Umbilical cord (tissue), 2 donors: ENCODE data around the gene RRAD. TPM values are rescaled to one million over a fixed set of nuclear protein-coding genes. Genes with fewer than 3 reads are reported as not detected.

Experiments used
- DNase-seq: peaks from one replicate; pipeline ENCODE4 v3.0.0-alpha.2; 2015; ENCODE audit warnings: low spot score
- total RNA-seq: library from RNA; depleted of rRNA; stranded (reverse); fragments of >200 nt; gene quantifications from one replicate; pipeline ENCODE4 v1.2.3, GENCODE V29; 2014; ENCODE audit warnings: low replicate concordance; ENCODE audit not compliant: insufficient read depth

The RRAD gene
- total RNA-seq, 1 donor from 2014 or later = 19.0 TPM

GRCh38 chr16:66934138-66934838, 9.0 kb upstream of the RRAD start, which contains the start of gene CIAO2B:
Gene CIAO2B, minus strand, starts transcription at chr16:66934402. Its CDS starts 38 bp downstream, at chr16:66934364.
- DNase-seq = peak; percentile 85

- no peak for DNase-seq
Observed at GRCh38 chr16:66933776-66934137, 8.4 kb upstream of the RRAD start.

DNA sequence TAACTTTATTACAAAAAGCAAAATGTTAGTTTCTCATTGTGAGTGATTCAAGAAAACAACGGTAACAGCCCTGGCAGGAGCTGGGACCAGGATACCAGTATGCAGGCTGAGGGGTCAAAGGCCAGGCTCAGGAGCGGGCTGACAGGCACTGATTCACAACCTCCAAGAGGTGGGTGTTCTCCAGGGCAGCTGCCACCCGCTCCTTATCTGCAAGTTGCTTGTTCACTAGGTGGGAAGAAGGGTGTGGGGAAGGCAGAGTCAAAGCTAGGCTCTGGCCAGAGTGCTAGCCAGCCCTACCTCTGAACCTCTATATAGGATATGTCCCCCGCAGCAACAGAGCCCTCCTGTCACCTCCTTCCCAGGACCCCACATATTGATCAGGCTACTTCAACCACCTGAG, 6.7 kb upstream of the RRAD start:
- no peak for DNase-seq

DNA sequence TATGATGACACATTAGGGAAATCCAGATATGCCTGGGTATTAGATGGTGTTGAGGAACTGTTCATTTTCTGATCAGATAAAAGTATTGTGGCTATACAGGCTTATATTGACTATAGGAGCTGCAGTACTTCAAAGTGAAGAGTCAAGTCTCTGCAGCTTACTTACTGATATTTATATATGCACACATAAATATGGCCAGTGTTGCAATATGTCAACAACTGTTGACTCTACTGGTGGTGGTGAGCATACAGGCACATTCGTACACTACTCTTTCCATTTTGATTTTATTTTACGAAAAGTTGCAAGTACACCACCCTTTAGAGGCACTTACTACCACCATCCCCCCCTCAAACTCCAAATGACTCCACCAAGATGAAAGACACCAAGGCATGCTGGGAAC, 6.3 kb upstream of the RRAD start:
- DNase-seq = no peak

GRCh38 chr16:66930189-66930588, 4.9 kb upstream of the RRAD start:
- DNase-seq = no peak

DNA sequence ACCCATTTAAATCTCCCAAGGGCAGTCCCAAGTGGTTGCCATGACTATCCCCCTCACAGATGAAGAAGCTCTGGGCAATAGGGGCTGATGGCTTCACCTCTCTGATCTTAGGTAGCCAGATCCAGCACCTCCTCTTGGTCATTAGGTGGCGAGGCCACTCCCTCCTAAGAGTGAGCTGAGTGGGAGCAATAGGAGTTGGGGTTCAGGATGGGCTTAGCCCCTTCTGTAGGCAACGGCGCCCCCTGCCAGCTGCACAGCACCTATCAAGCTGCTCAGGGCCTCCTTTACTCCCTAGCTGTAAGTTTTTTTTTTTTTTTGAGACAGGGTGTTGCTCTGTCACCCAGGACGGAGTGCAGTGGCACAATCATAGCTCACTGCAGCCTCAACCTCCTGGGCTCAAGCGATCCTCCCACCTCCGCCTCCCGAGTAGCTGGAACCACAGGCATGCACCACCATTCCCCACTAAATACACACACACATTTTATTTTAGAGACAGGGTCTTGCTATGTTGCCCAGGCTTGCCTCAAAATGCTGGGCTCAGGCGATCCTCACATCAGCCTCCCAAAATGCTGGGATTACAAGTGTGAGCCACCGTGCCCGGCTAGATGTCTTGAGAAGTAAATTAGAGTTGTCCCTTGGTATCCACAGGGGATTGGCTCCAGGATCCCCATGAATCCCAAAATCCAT, 3.5 kb upstream of the RRAD start:
- DNase-seq = no peak

DNA sequence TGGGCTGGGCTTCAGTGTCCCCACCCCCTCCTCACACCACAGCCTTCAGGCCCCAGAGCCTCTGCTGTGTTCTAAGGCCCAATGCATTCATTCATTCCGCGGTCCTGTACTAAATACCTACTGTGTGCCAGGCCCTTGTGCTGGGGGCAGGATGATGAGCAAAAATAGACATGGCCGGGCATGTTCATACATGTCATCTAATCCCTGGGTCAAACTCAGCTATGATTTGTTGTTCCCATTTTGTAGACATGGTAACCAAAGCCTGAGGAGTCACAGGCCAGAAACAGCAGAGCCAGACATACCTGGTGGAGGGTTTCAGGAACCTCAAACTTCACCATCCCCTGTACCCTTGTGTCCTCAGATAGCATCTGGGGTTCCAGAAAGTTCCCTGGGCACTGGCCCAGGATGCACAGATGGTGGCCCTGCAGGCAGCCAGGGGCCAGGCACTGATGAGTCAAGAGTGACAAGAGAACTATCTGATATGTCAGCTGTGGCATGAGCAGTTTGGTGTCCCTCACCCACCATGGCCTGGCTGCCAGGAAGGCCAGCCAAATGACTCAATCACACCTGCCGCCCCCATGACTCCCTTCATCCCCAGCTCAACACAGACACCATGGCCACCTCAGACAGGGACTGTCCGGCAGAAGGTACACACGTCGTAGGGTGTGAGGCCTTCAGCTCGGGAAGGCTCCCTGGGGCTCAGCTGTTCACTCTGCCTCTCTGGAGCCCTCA, 2.7 kb upstream of the RRAD start:
- DNase-seq = no peak

GRCh38 chr16:66926961-66927436, 1.7 kb upstream of the RRAD start:
- DNase-seq = no peak

DNA sequence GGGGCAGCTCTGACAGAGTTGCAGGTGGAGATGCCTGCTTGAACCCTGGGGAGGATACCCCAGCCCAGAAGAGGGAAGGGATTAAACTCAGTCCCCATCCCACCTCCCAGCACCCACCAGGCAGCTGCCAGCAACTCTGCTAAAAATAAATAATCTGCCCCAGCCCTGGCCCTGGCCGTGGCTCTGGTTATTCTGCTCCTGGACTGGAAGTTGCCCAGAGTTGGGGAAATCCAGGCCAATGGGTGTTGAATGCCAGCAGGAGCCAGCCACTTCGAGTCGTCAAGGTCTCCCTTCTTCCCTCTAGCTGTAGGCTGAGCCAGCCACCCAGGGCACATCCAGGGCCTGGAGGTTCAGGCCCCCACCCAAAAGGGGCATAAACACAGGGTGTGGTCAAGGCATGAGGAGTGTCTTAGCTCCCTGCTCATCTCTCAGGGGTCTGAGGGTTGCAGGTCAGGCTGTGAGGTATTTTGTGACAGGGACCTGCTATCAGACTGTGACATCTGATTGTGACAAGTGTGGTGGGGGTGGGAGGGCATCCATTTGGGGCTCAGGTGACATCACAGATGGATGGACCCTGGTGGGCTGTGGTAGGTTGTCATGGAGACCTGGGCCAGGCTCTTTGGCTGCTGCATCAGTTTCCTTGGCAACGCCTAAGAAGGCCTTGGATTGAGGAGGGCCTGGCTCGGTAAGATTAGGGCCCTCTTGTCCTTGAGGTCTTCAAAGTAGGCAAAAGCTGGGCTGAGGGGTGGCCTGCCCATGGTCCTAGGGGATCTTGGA, 1.0 kb upstream of the RRAD start:
- no peak for DNase-seq

GRCh38 chr16:66924527-66925321, 611 bp downstream of the RRAD start:
- DNase-seq = no peak

- DNase-seq = no peak
Observed at GRCh38 chr16:66923866-66924265, 1.5 kb downstream of the RRAD start.

DNA sequence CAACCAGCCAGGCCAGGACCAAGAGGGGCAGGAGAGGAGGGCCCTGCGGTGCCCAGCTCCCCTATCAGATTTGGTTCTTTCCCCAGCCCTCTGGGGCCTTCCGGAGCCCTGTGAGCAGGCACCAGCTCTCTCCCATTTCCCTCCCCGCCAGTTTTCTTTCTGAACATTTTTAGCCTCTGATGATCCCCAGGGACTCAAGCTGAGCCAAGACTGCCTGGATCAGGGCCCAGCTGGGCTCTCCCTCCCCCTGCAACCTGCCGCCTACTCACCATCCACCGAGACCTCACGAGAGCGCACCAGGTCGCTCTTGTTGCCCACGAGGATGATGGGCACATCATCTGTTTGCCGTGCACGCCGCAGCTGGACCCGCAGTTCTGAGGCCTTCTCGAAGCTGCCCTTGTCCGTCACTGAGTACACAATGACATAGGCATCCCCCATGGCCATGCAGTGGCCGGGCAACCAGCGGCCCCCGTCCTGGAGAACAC, 2.0 kb downstream of the RRAD start:
- DNase-seq = peak; percentile 63

DNA sequence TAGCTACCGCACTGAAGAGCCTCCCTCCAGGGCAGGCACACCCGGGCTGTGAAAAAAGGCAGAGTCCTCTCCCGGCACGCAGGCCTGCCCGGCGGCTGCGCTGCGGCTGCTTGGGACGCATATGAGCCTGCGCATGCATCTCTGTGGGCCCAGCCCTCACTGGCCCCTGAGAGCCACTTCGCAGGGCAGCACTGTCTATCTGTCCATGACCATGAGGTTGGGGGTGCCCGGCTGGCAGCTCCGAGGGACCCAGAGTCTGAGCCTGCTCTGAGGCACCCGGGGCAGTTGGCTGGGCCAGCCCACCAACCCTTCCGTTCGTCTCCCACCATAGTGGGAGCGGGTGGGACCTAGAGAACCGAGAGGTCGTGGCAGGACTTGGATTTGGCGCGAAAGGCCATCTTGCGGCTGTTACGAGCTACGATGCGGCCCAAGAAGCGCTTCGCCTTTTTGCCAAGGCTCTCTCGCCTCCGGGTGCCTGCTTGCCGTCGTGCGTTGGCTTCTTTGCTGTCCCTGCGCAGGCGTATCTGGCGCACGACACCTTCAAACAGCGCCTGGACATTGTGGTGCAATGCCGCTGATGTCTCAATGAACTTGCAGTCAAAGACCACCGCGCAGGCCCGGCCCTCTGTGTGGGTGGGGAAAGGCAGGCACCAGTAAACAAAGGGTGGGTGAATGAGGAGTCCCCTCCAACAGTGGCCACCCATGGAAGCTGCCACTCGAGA, 3.4 kb downstream of the RRAD start:
- DNase-seq = no peak

DNA sequence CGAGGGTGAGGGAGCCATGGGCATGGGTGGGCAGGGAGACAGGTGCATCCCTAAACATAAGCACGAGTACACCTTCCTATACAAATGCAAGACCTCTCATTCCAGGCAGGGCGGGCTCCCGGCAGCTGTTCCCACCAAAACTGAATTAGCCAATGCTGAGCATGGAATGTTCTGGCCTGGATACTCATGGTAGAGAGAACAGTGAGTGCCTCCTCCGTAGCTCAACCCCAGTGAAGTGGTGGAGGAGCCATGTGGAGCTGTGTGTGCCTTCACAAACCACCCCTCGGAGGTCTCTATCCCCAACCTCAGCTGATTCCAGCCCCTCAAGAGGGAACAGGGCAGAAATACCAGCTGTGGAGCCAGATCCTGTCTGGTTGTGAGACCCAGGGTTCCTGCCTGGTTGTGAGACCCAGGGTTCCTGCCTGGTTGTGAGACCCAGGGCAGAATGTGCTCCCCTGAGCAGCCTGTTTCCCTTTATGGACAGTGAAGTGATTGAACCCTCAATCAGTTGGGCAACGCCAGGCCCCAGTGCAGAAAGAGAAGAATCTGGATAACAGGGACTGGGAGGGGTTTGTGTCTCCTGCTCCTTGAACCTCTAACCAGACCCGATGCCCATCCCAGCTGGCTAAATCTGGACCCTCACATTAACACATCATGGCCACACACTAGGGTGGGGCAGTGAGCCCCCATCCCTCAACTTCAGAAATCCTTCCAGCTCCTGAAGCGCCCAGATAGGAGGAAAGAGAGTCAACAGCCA, 4.2 kb downstream of the RRAD start:
- DNase-seq = no peak

DNA sequence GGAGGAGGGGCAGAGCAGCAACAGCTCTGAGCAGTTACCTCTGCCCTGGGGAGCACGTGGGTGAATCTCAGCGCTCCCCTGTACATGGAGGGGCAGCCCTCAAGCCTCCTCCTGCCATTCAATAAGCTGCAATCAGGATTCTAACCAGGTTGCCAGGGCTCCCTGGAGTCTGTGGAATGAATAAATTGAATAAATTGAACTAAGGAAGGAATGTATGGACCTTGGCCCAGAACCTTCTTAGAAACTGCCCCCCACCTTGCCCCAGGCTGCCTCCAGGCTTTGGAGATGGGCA, 5.1 kb downstream of the RRAD start:
- DNase-seq = no peak

DNA sequence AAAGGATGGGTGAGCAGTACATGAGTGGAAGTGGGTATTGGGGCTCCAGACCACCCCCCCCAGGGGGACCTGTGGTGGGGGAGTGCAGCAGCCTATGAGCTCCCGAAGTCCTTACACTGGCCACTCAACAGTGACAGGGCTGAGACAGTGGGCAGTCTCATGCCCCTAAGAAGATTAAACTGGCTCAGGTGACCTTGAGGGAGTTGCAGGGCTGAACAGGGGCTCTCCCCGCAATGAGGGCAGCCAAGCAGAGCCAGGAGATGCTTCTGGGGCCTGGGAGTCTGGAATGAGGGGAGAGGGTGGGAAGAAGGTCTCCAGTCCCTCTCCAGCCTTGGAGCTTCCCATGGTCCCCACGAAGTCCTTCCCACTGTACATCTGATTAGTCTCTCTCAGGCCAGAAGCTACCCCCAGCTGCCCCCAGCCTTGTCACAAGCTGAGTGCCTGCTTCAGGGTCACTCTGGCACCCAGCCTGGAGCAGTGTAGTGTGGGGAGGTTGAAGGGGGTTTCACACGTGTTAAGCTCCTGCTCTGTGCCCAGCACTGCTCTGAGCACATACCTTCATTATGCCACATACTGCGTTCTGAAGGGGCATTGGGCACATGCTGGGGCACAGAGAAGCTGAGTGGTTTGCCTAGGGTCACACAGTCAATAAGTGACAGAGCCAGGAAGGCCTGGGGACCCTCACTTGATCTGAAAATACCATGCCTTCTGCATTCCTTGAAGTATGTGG, 5.6 kb downstream of the RRAD start:
- DNase-seq = no peak

DNA sequence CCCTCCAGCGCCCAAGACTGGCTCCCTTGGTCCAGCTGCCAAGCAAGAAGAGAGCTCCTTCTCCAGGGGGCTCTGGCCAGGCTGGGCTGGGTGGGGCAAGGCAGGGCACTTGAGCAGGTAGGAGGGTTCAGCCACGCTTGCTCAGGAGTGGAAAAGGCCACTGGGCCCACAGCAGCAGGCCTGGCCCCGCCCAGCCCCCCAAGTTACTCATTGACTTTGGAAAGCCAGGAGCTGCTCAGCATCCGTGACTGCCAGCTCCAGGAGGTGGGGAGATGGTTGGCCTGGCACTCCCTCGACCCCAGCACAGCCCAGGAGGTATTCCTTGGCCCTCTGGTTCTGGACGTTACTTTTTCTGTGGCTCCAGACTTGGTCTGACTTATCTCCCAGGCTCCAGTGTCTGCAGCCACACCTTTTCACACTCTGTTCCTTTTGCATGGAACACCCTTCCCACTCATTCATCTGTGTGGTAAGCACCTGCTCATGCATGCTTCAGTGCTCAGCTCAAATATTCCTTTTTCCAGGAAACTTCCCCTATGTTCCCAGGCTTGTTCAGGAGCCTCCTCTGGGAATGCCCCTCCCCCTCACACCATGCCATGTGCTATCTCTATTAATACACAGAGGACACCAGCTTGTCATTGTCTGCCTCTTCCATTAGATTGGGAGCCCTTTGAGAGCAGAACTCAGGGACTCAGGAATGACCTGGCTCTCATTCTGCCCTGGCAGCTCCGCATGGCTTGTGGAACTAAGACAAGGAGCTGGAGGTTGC, 6.3 kb downstream of the RRAD start, which contains the start of gene CDH16:
TSS of gene CDH16 (minus strand) at position 83 of the 766 bp plus-strand sequence. CDS start 820 bp downstream, outside the sequence.
- DNase-seq = no peak

- no peak for DNase-seq
Observed at GRCh38 chr16:66918355-66918754, 7.0 kb downstream of the RRAD start.
